GDM1 (cell line): Measurements from ENCODE around the gene ZFTA.
"Not testable (repeated sequence)": the region's sequence is repeated elsewhere in the genome, so short reads cannot be mapped to it uniquely, and the experiment has no call there.

Source experiments
- DNase-seq: peaks from one replicate; lab custom pipeline; 2025; lab: John Stamatoyannopoulos, UW

The ZFTA gene

DNA sequence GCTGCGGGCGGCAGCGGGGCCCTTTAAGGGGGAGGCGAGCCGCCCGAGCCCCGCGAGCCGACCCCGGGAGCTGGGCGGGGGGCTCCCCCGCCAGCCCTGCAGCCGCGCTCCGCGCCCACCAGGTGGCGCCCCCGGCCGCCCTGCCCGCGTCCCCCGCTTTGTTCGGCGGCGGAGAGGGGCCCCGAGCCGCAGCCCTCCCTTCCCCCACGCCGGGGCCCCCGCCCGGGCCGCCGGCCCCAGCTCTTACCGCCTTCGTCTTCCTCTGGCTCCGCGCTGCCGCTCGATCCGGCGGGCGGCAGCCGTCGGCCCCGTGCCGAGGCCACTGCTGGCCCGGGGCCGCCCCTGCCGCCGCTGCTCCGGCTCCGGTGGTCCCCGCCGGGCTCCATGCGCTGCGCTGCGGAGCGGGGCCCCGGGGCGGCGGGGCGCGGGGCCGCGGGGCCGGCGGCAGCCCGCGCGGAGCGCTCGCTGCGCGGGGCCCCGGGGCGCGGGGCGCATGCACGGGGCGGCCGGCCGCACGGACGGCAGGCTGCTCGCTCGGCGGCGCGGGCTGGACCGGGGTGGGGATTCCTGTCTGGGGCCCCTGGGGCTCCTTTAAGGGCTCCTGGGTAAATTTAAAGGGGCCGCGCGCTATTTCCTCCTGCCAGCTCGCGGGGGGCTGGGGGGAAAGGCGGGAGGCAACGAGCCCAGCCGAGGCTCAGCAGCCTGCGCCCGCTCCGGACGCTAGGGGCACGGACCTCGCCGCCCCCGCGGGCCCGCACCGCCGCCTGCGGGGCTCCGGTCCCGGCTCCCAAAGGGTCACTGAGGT lies at the start of gene ZFTA:
TSS of gene ZFTA (minus strand) at position 539 of the 805 bp plus-strand sequence. CDS start at position 386, 153 bp downstream.
- peak; percentile 40 for DNase-seq

DNA sequence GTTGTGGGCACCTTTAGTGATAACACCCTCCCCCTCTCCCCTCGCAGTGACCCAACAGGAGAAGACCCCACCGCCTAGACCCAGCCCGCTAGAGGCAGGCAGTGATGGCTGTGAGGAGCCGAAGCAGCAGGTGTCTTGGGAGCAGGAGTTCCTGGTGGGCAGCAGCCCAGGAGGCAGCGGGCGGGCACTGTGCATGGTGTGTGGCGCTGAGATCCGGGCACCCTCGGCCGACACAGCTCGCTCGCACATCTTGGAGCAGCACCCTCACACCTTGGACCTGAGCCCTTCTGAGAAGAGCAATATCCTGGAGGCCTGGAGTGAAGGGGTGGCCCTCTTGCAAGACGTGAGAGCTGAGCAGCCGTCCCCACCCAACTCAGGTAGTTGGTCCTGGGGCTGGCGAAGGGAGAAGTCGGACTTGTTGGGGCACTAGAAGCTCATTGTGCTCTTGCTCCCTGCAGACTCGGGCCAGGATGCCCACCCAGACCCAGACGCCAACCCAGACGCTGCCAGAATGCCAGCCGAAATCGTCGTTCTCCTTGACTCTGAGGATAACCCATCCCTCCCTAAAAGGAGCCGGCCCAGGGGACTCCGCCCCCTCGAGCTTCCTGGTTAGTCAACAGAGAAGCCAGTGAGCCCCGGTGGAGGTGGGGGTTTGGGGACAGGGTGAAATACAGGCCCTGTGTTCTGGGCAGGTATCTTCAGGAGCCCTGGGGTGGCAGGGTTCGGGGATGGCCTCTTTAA lies 49.4 kb upstream of the ZFTA start:
- no peak for DNase-seq

DNA sequence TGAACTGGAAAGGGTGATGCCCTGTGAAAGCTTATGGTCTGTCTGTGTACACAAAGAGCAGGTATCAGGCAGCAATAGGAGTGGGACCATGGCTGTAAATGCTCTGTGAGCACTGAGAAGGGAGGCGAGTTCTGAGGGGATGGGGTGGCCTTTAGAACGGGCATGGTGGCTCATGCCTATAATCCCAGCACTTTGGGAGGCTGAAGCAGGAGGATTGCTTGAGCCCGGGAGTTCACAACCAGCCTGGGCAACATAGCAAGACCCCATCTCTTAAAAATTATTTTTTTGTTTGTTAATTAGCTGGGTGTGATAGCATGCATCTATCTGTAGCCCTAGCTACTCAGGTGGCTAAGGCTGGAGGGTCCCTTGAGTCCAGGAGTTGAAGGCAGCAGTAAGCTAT lies 48.2 kb upstream of the ZFTA start:
- no peak for DNase-seq

DNA sequence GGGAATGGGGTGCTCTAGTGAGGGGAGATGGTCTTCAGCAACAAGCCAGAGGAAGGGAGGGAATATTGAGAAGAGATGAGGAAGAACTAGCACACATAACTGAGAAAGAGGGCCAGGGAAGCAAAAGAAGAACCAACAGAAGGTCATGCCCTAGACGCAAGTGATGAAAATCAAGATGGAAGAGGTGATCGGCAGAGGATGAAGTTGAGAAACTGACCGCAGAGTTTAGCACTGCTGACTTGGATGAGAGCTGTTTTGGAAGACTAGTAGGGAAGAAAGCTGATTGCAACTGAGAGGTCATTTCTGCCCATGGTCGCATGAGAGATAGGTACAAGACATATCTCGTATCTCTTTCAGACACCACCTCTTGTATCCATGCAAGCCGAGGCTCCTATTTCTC lies 47.6 kb upstream of the ZFTA start:
- DNase-seq, result no peak

DNA sequence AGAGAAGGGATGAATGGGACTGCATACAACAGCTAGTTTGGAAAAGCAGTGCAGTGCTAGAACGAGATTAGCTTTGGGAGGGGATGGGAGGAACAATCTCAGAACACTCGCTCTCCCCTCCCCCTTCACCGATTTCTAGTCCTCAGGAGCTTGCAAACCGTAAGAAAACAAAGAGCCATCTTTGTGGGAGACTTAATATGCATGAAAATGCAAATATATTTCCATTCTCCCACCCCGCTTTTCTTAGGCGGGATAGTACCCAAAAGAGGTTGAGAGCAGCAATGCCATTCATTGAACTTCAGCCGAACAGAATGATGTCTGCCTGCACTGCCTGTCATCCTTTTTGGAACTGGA lies 45.8 kb upstream of the ZFTA start:
- DNase-seq, result no peak

DNA sequence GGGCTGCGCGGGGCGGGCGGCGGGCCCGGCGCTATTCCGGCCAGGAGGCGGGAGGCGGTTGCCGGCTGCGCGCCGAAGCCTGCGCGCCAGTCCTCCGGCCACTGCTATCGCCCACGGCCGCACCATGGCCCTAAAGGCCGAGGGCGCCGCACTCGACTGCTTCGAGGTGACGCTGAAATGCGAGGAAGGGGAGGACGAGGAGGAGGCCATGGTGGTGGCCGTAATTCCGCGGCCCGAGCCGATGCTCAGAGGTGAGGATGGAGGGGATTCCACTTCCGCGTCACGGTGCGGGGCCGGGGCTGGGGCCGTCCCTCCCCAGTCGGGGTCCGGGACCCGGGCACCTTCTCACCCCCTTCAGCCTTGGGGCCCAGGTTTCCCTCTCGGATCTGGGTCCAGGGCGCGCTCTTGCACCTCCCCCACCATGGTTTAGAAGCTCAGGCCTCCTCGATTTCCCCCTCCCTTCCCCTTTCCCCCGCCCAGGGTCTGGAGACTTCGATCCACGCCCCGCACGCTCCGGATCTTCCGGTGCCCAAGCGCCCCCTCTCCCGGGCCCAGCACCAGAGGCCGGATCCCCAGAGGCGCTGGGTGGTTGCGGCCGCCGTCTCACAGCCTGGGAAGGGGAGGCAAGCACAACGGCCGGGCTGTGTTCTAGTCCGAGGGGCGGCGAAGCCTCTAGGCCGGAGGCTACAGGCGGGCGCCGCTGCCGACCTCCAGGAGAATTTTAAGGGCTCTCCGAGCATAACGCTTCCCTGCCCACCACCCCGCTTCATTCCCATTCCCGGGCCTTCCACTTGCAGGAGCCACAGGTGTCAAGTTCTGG lies 45.2 kb upstream of the ZFTA start:
- DNase-seq, result peak; percentile 34

DNA sequence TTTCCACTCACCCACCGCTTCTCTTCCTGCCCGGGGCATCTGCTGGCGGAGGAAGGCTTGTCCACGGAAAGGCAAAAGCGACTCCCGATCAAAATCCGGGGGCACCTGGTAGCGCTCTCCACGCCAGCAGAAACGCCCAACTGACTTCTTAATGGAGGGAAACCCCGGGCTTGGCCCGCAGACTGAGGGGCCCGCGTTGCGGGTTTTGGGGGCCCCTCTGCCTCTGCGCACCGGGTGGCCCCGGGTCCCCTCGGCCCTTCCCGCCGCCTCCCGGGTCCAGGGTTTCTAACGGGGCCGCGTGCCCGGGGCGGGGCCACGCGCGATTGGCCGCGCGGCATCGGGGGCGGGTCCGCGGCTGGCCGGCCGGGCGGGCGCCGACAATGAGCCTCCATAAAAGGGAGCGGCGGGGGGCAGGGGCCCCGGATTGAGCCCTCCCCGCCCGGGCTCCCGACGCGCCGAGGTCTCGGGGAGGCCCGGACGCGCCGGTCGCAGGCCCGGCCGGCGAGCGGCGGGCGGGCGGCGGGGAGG lies 44.5 kb upstream of the ZFTA start, which contains the start of gene SPINDOC:
TSS of gene SPINDOC (plus strand) at position 422 of the 528 bp plus-strand sequence. CDS start 231 bp downstream, outside the sequence.
- DNase-seq, result peak; percentile 69

DNA sequence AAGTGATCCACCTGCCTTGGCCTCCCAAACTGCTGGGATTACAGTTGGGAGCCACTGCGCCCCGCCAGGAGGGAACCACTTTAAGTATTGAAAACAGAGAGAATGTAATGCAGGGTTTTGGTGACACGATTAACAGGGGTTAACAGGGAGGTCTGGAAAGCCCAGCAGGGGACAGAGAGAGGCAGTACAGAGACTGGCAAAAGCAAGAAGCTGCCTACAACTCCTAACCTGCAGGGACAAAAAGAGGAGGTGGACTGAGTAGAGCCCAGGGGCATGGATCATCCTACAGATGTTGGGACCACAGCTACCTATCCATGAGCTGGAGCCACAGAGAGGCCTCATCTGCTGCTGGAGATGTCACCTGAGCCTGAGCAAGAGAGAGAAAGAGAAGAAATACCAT lies 42.9 kb upstream of the ZFTA start:
- no peak for DNase-seq

DNA sequence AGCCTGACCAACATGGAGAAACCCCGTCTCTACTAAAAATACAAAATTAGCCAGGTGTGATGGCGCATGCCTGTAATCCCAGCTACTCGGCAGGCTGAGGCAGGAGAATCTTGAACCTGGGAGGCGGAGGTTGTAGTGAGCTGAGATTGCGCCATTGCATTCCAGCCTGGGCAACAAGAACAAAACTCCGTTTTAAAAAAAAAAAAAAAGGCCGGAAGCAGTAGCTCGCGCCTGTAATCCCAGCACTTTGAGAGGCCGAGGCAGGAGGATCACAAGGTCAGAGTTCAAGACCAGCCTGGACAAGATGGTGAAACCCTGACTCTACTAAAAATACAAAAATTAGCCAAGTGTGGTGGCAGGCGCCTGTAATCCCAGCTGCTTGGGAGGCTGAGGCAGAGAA lies 41.8 kb upstream of the ZFTA start:
- DNase-seq, result not testable (repeated sequence)

DNA sequence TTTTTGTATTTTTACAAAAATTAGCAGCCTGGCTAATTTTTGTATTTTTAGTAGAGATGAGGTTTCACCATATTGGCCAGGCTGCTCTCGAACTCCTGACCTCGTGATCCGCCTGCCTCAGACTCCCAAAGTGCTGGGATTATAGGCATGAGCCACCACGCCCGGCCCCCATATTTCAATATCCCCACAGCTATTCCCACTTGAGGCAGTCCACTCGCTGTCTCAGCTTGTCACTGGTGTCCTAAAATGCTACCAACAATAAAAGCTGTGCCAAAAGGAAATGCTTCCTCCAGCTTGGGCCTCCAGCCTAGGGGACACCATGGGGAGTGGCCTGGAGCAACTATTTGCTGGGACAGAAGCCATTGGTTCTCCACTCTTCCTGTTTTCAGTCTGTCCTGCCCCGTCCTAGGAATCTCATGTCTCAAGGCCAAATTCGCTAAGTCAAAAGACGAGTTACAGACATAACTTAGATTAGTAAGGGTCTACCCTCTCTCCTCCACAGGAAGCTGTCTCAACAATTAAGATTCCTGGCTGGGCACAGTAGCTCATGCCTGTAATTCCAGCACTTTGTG lies 37.4 kb upstream of the ZFTA start:
- no peak for DNase-seq

DNA sequence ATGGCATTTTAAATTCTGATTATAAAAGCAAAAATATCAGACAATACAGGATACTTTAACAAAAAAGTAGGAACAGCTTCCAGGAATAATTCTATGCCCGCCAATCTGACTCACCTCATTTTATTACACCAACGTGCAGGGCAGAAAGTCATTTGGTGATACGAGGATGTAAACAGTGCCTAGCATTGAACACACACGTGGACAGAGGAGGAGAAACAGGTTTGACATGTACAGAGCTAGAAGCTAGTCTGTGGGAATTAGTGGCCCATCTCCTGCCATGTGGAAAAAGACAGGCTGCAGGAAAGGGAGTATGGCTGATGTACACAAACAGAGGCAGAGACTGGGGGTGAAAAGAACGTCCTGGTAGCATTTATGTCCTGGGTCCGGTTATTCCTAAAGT lies 35.7 kb upstream of the ZFTA start:
- no peak for DNase-seq

DNA sequence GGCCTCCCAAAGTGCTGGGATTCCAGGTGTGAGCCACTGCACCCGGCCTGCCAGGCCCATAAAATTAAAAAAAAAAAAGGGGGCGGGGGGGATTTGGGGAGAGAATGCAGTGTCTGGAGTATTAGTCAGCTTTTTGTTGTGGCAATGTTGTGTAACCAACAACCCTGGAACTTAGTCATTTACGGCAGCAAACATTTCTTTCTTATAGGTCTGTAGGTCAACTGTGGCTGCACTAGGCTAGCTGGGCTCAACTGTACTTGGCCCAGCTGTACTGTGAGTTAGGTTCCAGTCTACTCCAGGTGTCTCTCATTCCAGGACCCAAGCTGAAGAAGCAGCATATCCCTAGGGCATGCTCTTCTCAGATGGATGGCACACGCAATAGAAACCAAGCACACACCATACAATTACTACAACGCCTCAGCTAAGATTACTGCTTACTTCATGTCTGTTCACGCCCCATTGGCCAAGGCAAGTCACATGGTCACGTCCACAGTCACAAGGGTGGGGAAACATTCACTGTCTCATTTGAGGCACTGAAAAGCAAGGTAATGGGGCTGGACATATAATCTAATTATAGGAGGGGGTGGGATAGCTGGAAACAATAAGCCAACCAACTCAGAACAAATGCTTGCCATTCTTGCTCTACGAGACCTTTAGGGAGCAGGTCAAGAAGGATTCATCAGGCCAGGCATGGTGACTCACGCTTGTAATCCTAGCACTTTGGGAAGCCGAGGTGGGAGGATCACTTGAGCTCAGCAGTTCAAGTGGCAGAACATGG lies 34.3 kb upstream of the ZFTA start:
- DNase-seq, result no peak

DNA sequence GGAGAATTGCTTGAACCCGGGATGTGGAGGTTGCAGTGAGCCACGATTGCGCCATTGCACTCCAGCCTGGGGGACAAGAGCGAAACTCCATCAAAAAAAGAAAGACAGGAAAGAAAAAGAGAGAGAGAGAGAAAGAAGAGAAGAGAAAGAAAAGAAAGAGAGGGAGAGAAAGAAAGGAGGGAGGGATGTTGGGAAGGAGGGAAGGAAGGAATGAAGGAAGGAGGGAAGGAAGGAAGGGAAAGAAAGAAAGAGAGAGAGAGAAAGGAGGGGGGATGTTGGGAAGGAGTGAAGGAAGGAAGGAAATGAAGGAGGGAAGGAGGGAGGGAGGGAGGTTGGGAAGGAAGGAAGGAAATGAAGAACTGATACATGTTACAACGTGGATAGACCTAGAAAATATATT lies 32.3 kb upstream of the ZFTA start:
- no peak for DNase-seq

DNA sequence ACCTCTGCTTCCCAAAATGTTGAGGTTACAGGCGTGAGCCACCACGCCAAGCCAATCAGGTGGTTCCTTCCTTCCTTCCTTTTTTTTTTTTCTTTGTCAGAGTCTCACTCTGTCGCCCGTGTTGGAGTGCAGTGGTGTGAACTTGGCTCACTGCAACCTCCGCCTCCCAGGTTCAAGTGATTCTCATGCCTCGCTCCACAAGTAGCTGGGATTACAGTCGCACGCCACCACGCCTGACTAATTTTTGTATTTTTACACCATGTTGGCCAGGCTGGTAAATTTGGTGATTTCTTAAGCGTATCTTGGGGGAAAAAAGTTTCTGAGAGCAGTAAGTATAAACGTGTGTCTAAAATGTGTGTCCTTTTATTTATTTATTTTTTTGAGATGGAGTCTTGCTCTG lies 26.5 kb upstream of the ZFTA start:
- DNase-seq, result no peak

DNA sequence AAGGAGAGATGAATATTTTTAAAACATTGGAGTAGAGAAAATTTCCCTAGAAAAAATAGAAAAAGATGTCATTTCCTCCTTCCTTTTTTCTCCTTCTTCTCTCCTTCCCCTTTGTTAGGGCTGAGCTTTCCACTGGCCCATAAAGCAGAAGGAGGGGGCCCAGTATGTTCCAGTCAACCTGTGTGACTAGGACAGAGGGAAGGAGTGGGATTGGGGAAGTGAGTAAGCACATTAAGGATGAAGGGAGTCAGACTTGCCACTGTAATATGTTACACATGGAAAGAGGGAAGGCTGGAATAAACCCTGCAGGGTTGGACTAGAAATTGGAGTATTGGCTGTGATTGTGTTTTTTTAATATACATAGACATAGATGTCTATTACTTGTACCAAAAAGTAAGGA lies 24.6 kb upstream of the ZFTA start:
- DNase-seq, result no peak

DNA sequence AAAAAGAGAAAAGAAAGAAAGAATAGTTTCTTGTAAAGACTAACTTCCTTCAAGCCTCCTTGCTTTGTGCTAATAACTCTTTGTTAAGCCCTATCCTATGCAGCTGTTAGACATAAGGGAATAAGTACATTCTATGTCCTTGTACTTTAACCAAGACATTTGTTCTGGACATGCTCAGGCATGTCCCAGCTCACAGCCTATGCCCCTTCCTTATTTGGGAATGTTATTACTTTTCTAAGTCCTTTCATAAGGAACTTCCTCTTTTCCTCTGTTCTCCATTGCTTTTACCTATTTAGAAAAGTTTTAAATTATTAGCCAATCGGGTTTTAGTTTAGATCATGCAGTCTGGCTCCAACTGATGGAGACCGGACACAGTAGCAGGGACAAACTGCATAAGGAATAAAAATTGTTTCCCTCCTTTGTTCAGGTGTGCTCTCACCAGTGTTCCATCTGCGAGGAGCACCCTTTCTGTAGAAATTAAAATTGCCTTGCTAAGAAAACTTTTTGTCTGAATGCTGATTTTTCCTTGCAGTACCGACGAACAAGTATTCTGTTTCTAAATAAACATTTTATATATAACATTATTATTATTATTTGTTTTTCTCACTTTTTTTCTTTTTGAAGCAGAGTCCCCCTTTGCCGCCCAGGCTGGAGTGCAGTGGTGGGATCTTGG lies 23.1 kb upstream of the ZFTA start:
- DNase-seq, result no peak

DNA sequence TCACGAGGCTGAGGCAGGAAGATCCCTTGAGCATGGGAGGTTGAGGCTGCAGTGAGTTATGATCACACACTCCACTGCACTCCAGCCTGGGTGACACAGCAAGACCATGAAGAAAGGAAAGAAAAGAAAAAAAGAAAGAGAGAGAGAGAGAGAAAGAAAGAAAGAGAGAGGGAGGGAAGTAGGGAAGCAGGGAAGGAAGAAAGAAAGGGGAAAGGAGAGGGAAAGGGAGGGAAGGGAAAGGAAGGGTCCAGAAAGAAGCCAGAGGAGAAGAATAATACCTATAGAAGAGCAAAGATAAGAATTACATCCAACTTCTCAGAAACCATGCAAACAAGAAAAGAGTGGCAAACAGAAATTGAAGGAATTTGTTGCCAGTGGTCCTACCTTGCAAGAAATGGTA lies 17.2 kb upstream of the ZFTA start:
- no peak for DNase-seq

DNA sequence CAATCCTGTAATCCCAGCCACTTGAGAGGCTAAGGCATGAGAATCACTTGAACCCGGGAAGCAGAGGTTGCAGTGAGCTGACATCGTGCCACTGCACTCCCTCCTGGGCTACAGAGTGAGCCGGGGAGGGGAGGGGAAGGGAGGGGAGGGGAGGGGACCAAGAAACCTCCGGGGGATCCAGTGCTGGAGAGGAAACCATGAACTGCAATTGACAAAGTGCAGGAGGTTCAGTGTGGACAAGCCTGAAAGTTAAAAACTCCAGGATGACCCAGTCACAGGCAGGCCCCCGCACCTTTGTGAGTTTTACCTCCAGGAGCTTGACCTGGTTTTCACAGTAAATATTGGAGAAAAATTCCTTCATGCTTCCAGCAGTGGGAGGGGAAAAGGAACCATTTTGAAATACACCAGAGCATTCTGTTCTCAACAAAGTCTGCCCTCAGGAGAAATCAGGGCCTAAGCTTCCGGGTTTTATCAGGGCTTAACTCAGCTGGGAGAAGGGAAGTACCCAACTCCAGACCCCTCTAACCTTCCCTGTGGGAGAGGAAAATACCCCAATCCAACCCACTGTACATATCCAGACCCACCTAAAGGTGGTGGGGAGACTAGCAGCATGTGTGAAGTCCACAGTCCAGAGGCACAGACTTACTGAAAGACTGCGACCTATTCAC lies 15.5 kb upstream of the ZFTA start:
- no peak for DNase-seq

DNA sequence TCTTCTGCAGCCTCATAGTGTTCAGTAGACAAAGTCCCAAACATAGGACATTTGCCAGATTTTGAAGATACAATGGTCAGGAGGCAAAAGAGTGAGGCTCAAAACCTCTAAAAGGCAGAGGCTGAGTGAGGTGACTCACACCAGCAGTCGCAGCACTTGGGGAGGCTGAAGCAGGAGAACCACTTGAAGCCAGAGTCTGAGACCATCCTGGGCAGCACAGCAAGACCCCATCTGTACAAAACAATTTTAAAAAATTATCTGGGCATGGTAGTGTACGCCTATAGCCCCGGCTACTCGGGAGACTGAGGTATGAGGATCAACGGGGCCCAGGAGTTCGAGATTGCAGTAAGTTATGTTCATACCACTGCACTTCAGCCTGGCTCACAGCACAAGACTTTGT lies 14.2 kb upstream of the ZFTA start:
- DNase-seq, result no peak

DNA sequence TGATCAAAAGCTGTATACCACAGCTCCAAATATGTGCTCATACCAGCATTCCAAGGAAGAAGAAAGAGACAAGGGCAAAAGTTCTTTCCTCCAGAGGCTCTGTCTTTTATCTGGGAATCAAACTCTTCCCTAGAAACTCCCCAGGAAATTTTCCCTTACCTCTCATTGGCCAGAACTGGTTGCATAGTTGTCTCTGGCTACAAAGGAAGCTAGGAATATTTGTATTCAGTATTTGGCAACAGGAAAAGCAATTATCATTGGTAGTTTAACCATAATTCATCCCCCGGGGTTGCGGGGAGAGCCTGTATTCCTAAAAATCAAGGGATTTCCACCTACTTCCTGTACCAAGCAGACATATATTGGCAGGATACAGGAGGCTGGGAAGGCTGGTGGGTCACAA lies 10.5 kb upstream of the ZFTA start:
- DNase-seq, result no peak
